ENCODE results near the gene NCCRP1.

NCCRP1 gene

GRCh38 chr19:39165857-39166256, 30.9 kb upstream of the NCCRP1 start:
- no peak for DNase-seq

- DNase-seq = no peak
These were observed 30.0 kb upstream of the NCCRP1 start for GRCh38 chr19:39166571-39167391.

- no peak for DNase-seq
These were observed 29.1 kb upstream of the NCCRP1 start for GRCh38 chr19:39167461-39168257.

GRCh38 chr19:39168258-39169142, 28.3 kb upstream of the NCCRP1 start:
- no peak for DNase-seq

- DNase-seq = no peak
These were observed 27.5 kb upstream of the NCCRP1 start for GRCh38 chr19:39169143-39169810.

GRCh38 chr19:39170386-39171231, 26.2 kb upstream of the NCCRP1 start:
- no peak for DNase-seq

GRCh38 chr19:39171479-39172465, 25.0 kb upstream of the NCCRP1 start:
- no peak for DNase-seq

- DNase-seq = no peak
These were observed 23.9 kb upstream of the NCCRP1 start for GRCh38 chr19:39172700-39173501.

- no peak for DNase-seq
These were observed 23.2 kb upstream of the NCCRP1 start for GRCh38 chr19:39173502-39173991.

- no peak for DNase-seq
These were observed 22.6 kb upstream of the NCCRP1 start for GRCh38 chr19:39174142-39174541.

GRCh38 chr19:39174558-39175544, 21.9 kb upstream of the NCCRP1 start:
- DNase-seq = no peak

GRCh38 chr19:39175564-39175963, 21.2 kb upstream of the NCCRP1 start:
- no peak for DNase-seq

- no peak for DNase-seq
These were observed 19.6 kb upstream of the NCCRP1 start for GRCh38 chr19:39177110-39177699.

- no peak for DNase-seq
These were observed 19.0 kb upstream of the NCCRP1 start for GRCh38 chr19:39177736-39178135.

GRCh38 chr19:39178296-39179006, 18.3 kb upstream of the NCCRP1 start:
- DNase-seq = no peak

GRCh38 chr19:39179754-39180153, 17.0 kb upstream of the NCCRP1 start:
- DNase-seq = no peak

GRCh38 chr19:39180749-39181148, 16.0 kb upstream of the NCCRP1 start:
- DNase-seq = no peak
